Measurements from ENCODE around the gene CBLN3.
A peak's percentile ranks its signal among the peaks of the same experiment; 100 is the strongest.
"Not testable (repeated sequence)": the region's sequence is repeated elsewhere in the genome, so short reads cannot be mapped to it uniquely, and the experiment has no call there.

CBLN3 gene

DNA sequence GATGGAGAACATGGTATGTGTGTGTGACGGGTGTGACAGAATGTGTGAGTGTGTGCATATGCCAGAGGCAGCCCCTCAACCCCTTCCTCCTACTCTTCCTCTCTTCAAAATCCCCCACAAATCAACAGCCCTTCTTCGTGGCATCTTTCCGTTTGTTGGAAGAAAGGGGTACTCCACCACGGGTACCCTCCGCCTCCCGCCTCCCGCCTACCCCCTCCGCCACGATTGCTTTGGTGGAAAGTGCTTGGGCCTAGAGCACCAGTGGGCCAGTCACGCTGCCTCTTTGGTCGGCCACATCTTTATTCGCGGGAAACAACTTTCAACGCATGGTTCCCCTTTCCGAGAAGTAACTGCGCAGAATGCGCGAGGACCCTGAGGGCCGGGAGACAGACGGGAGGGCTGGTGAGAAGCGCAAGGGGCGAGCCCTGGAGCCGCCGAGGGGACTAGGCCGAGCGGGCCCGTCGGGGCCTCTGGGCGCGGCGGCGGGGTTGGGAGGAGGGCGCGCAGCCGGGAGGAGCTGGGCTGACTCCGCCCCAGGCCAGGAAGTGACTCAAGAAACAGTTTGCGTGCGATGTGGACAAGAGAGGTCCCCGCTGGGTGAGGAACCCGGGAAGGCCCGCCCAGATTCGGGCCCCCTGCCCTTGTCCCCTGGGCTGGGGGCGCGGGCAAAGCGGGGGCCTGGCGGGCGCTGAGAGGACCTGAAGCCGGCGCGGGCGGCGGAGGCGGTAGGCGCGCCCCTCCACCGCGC, at the start of gene CBLN3, which contains the start of gene KHNYN:
TSS of gene CBLN3 (minus strand) at position 274 of the 748 bp plus-strand sequence. CDS start 614 bp downstream, outside the sequence.
TSS of gene KHNYN (plus strand) at position 560 of the 748 bp plus-strand sequence. CDS start 777 bp downstream, outside the sequence.
- peak; percentile 80 to 82 for DNase-seq (ENCODE audit: low read depth in 2 of 2)

GRCh38 chr14:24475261-24475660, 45.8 kb upstream of the CBLN3 start:
- no peak for DNase-seq (ENCODE audit: low read depth in 2 of 2)

DNA sequence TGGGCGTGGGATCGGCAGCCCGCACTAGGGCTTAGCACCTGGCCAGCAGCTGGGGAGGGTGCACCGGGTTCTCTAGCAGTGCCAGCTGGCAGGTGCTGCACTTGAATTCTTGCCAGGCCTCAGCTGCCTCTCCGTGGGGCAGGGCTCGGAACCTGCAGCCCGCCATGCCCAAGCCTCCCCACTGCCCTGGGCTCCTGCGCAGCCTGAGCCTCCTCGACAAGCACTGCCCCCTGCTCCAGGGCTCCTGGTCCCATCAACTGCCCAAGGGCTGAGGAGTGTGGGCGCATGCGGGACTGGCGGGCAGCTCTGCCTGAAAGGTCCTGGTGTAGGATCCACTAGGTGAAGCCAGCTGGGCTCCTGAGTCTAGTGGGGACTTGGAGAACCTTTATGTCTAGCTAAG, 43.7 kb upstream of the CBLN3 start:
- DNase-seq (ENCODE audit: low read depth in 2 of 2), result no peak

GRCh38 chr14:24470450-24470849, 41.0 kb upstream of the CBLN3 start:
- DNase-seq (ENCODE audit: low read depth in 2 of 2), result not testable (repeated sequence)

DNA sequence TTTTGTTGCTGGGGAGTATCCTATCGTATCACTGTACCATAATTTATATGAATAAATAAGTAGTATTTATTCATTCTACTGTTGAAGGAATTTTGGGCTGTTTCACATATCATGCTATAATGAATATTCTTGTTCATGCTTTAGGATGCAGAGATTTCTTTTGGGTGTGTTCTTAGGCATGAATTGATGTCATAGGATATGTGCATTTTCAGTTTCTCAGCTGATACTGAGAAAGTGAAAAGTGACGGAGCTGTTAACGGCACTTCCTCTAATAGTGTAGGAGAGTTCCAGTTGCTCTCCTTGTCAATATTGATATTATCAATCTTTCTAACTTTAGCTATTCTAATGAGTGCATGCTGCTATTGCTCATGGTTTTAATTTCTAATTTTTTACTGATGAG, 36.3 kb upstream of the CBLN3 start:
- DNase-seq (ENCODE audit: low read depth in 2 of 2), result no peak

GRCh38 chr14:24465368-24465767, 35.9 kb upstream of the CBLN3 start:
- no peak for DNase-seq (ENCODE audit: low read depth in 2 of 2)

GRCh38 chr14:24463884-24464785, 34.7 kb upstream of the CBLN3 start:
- DNase-seq (ENCODE audit: low read depth in 2 of 2), result no peak

- DNase-seq (ENCODE audit: low read depth in 2 of 2), result no peak
Observed at GRCh38 chr14:24463017-24463883, 33.8 kb upstream of the CBLN3 start.

GRCh38 chr14:24461336-24461735, 31.9 kb upstream of the CBLN3 start:
- DNase-seq (ENCODE audit: low read depth in 2 of 2), result no peak

DNA sequence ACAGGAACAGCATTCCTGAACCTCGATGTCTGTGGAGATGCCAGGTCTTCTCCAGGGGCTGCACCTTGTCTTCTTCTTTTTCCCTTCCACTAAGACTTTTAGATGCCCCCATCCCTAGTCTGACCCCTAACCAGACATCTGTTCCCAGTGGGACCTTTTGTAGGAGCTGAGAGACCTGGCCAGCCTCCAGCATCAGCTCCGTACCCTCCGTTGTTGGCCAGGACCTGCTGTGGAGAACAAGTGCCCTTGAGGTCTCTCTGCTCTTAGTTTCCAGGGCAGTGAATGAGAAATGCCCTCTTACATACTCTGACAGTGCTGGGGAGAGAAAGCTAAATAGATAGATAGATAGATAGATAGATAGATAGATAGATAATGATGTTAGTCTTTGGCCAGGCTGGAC, 29.9 kb upstream of the CBLN3 start:
- DNase-seq (ENCODE audit: low read depth in 2 of 2), result no peak

DNA sequence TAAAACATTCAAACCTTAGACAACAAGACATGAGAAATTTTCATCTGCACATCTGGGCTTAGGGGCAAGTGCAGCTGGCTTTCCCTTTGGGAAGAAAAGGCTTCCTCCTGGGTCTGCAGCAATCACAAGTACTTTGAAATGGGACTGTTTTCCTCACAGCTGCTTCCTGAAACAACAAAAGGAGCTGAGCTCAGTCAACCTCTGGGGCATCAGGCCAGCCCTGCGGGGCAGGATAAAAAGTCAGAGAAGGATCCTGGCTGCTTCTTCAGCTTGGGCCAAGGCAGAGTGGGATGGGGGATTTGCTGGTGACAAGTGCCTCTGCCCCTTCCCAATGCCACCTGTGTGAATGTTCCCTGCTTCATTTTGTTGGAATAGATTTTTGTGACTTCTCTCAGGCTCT, 29.3 kb upstream of the CBLN3 start:
- DNase-seq (ENCODE audit: low read depth in 2 of 2), result no peak

DNA sequence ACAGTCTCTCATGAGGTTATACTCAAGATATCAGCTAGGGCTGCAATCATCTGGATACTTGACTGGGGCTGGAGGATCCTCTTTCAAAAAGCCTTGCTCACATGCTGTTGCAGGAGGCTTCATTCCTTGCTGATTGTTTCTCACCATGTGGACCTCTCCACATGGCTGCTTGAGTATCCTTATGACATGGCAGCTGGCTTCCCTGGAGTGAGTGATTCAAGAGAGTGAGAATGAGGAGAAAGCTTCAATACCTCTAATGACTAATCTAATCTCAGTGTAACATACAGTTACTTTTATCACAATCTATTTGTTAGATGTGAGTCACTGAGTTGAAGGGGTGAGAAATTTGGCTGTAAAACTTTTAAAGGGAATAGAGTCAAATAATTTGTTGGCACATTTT, 27.5 kb upstream of the CBLN3 start:
- DNase-seq (ENCODE audit: low read depth in 2 of 2), result no peak

GRCh38 chr14:24450828-24451227, 21.4 kb upstream of the CBLN3 start:
- not testable (repeated sequence) for DNase-seq (ENCODE audit: low read depth in 2 of 2)

DNA sequence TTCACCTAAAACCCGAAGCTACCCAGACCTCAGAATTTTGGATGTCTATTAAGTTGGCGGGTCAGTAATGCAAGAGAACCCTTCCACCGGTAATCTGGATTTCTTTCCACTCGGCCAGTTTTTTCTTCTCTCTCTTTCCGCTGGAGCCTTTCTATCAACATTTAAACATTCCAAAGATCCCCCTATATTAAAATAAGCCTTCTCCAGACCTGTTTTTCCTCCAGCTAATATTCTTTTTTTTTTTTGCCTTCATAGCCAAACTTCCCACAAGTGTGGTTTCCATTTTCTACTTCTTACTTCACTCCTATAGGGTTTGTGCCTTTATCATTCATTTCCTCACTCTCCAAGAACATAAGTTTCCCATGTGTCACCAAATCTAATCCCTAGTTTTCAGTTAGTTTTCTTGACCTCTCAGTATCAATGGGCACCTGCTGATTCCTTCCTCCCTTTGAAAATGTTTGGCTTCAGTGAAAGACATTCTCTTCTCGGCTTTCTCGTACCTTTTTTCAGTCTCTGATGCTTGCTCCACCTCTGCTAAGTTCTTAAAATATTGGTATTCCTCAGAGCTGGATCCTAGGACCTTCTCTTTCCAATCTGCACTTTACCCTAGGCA, 13.7 kb upstream of the CBLN3 start:
- DNase-seq (ENCODE audit: low read depth in 2 of 2), result no peak

DNA sequence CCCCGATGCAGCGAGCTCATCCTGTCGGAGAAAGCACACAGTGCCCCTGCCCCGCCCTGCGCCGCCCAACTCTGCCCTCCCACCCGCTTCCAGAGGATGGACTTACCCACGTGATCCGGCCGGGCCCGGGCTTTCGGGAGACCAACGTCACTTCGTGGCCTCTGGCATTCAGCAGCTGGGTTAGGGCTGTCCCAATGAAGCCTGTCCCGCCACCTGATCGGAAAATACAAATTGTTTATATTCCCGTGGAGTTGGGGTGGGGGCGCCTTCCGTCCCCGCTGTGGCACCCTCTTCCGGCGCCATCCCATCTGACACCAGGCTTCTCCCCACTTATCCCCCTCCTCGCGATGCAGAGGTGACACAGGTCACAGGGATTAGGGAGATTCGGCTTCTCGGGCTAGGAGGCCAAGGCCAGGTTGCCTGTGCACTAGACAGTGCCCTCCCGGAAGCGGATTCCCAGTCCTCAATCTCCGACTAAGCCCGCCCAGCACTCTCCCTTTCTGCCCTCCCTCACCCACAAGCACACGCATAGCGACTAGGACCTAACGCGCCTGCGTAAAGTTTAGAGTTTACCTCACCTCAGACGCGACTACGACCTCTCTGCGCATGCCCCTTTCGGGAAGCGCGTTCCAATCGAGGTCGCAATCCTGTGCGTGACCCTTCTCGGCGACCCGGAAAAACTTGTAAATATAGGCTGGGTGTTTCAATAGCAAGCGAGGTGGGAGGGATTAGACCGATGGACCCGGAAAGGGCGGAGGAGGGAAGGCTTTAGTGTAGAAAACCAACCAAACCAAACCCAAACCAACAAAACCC, 13.0 kb upstream of the CBLN3 start, which contains the start of gene SDR39U1:
TSS of gene SDR39U1 (minus strand) at position 537 of the 813 bp plus-strand sequence. CDS start at position 530, 7 bp downstream.
- peak; percentile 96 for DNase-seq (ENCODE audit: low read depth in 2 of 2)

DNA sequence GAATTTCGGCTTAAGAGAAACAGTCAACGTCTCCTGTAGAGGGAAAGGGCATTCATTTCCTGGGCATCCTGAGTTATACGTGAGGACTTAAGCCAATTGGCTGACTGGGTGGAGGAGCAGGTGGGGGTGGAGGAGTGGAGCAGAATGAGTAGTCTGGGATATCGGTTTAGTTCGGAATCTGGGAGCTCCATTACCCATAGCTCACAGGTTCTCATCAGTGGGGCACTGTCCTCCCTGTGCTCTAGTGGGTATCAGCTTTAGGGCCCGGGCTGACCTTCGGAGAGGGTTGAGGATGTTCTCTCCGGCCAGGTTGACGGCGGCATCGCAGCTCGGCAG, 12.4 kb upstream of the CBLN3 start:
- no peak for DNase-seq (ENCODE audit: low read depth in 2 of 2)

GRCh38 chr14:24441485-24441884, 12.0 kb upstream of the CBLN3 start:
- DNase-seq (ENCODE audit: low read depth in 2 of 2), result no peak

DNA sequence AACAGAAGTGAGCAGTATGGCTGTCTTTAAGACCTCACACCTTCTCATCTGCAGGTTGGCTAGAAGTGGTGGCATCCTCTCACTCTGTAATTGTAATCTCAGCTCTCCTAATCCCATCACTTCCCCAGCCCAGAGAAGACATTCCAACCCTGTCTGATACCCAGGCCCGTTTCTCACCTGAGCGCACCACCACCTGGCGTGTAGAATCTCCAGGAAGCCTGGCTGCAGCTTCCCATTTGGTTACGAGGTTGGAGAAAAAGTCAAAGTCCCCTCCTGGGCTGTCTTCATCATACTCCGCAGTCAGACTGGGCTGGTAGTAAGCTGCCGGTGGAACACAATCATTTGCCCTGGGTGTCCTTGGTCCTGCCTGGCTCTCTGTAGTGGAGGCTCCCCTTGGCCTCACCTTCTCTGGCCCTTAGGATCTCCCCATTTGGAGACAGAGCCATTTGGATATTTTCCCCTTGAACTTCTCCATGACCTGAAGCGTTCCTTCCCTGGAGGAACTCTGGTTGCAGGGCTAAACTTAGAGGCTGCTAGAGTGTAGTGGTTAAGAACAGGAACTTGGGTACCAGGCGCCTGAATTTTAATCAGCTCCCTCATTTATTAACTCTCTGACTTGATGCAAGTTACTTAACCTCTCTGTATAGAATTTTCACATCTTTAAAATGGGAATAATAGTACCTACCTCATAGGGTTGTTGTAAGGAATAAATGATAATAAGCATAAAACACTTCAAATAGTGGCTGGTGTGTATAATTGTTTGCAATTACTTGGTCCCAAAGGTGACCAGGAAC, 11.3 kb upstream of the CBLN3 start:
- DNase-seq (ENCODE audit: low read depth in 2 of 2), result no peak

DNA sequence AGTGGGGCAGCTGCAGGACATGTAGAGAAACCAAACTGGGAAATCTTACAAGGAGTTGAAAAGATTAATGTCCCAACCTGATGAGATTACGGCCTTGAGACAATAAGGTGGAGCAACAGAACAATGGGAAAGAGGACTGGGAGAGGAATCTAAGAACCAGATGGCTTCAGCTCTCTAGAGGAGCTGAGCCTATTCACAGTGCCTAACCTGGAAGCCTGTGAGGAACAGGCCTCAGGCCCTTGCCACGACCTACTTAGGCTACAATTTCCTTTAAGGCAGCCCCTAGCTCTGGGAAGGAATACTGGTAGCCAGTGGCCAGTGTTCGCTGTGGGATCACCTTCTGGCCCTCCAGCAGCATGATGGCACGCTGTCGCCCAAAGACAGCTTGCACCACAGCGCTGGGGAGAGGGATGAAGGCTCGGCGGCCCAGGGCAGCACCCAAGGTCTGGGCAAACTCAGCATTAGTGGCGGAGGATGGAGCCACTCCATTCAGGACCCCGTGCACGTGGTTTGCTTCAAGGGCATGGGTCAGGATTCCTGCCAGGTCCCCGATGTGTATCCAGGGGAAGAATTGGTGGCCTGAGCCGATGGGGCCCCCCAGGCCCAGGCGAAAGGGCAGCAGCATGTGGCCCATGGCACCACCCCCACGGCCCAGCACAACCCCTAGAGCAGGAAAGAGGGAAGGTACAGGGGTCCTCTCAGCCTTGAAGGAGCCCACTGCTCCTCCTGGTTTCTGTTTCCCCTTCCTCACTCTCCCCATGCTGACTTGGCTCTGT, 10.6 kb upstream of the CBLN3 start:
- no peak for DNase-seq (ENCODE audit: low read depth in 2 of 2)
